K562 (cell line): Measurements from ENCODE around the gene MATN1.

Experiments
- CHD2 ChIP-seq: IDR thresholded peaks from 2 replicates; pipeline ENCODE4 v1.6.1; 2011; ENCODE audit warnings: low read depth, low read length
- CREM ChIP-seq: IDR thresholded peaks from 2 replicates; pipeline ENCODE4 v1.6.1; 2014; ENCODE audit warnings: antibody characterized with exemption, low read depth
- DNMT1 ChIP-seq: fragments of 450-650 bp; IDR thresholded peaks from 2 replicates; pipeline ENCODE4 v1.6.1; 2016; ENCODE audit warnings: antibody characterized with exemption, mild to moderate bottlenecking
- KDM1A ChIP-seq, 2 experiments: fragments of 450-650 bp; IDR thresholded peaks; 2 replicates each; pipeline ENCODE4 v1.6.1; 2016; ENCODE audit warnings: mild to moderate bottlenecking in 2 of 2
- LCOR ChIP-seq: sonication (generic); formaldehyde crosslinking; IDR thresholded peaks from 2 replicates; pipeline ENCODE4 v1.8.0; 2022; ENCODE audit warnings: mild to moderate bottlenecking, missing genetic modification reagents
- RBFOX2 ChIP-seq: fragments of 200-400 bp; formaldehyde crosslinking; IDR thresholded peaks from 2 replicates; pipeline ENCODE4 v1.6.1; 2017; ENCODE audit warnings: low read depth, mild to moderate bottlenecking, low read length, moderate library complexity
- TF ChIP-seq, protein P1 (sequence below), 3 experiments: IDR thresholded peaks in 2 of 3; conservative IDR thresholded peaks in 1 of 3; 2 replicates each; pipeline ENCODE4 v1.5.1; 2011 to 2012; ENCODE audit warnings: low read length in 3 of 3, mild to moderate bottlenecking in 3 of 3, control low read depth in 2 of 3, improper control_type of control experiment in 1 of 3, inconsistent platforms in 1 of 3, low read depth in 1 of 3, mixed read lengths in 1 of 3, moderate library complexity in 1 of 3; ENCODE audit not compliant: insufficient read depth in 2 of 3
- TF ChIP-seq, protein P2 (sequence below): fragments of 450-650 bp; formaldehyde crosslinking; IDR thresholded peaks from 2 replicates; pipeline ENCODE4 v1.4.0; 2020; ENCODE audit warnings: mild to moderate bottlenecking, moderate library complexity
- TF ChIP-seq, protein P3 (sequence below): sonication (generic); formaldehyde crosslinking; IDR thresholded peaks from 2 replicates; pipeline ENCODE4 v1.8.1; 2022; ENCODE audit warnings: missing genetic modification reagents

DNA sequence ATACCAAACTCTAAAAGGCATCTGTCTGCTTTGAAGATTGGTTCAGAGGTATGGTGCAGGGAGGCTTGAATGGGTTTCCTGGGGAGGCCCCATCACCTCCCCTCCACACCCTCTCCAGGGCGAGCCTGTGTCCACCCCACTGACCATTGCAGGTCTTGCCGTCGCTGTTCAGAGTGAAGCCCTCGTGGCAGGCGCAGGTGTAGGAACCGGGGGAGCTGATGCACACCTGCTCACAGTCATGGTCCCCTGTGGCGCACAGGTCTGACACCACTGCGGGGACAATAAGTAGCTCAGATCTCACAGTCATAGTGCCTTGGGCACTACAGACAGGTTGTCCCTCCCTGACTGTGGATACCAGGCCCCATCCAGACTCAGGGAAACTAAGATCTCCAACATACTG, 6.7 kb downstream of the MATN1 start:
- TF ChIP-seq CHD2 (no peak), DNMT1 (no peak), LCOR (CRISPR knock-in tag) (no peak), KDM1A (IDR thresholded peaks at IDR 0.05) (no peak), RBFOX2 (no peak), CREM (no peak)
- TF ChIP-seq, protein P1, sequence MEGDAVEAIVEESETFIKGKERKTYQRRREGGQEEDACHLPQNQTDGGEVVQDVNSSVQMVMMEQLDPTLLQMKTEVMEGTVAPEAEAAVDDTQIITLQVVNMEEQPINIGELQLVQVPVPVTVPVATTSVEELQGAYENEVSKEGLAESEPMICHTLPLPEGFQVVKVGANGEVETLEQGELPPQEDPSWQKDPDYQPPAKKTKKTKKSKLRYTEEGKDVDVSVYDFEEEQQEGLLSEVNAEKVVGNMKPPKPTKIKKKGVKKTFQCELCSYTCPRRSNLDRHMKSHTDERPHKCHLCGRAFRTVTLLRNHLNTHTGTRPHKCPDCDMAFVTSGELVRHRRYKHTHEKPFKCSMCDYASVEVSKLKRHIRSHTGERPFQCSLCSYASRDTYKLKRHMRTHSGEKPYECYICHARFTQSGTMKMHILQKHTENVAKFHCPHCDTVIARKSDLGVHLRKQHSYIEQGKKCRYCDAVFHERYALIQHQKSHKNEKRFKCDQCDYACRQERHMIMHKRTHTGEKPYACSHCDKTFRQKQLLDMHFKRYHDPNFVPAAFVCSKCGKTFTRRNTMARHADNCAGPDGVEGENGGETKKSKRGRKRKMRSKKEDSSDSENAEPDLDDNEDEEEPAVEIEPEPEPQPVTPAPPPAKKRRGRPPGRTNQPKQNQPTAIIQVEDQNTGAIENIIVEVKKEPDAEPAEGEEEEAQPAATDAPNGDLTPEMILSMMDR (IDR thresholded peaks at IDR 0.05 in 2 of 3, conservative IDR thresholded peaks at IDR 0.05 in 1 of 3; ENCODE audit: insufficient read depth in 2 of 3, low read depth in 1 of 3, low read length in 3 of 3): no peak
- TF ChIP-seq, protein P2, sequence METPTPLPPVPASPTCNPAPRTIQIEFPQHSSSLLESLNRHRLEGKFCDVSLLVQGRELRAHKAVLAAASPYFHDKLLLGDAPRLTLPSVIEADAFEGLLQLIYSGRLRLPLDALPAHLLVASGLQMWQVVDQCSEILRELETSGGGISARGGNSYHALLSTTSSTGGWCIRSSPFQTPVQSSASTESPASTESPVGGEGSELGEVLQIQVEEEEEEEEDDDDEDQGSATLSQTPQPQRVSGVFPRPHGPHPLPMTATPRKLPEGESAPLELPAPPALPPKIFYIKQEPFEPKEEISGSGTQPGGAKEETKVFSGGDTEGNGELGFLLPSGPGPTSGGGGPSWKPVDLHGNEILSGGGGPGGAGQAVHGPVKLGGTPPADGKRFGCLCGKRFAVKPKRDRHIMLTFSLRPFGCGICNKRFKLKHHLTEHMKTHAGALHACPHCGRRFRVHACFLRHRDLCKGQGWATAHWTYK (CRISPR knock-in tag): no peak
- TF ChIP-seq, protein P3, sequence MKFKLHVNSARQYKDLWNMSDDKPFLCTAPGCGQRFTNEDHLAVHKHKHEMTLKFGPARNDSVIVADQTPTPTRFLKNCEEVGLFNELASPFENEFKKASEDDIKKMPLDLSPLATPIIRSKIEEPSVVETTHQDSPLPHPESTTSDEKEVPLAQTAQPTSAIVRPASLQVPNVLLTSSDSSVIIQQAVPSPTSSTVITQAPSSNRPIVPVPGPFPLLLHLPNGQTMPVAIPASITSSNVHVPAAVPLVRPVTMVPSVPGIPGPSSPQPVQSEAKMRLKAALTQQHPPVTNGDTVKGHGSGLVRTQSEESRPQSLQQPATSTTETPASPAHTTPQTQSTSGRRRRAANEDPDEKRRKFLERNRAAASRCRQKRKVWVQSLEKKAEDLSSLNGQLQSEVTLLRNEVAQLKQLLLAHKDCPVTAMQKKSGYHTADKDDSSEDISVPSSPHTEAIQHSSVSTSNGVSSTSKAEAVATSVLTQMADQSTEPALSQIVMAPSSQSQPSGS (CRISPR knock-in tag): no peak
